Loucy (cell line): ENCODE measurements around the gene SCAPER.

Source experiments
- CTCF ChIP-seq: fragments of 200-600 bp; sonication (generic); conservative IDR thresholded peaks from 2 replicates; pipeline ENCODE4 v1.5.1; 2014; ENCODE audit warnings: mild to moderate bottlenecking, antibody characterized with exemption, low read length
- EZH2phosphoT487 ChIP-seq: fragments of 200-600 bp; IDR thresholded peaks from 2 replicates; pipeline ENCODE4 v1.6.1; 2018; ENCODE audit warnings: antibody characterized with exemption, mild to moderate bottlenecking, moderate library complexity, borderline replicate concordance

- no peak for TF ChIP-seq CTCF
- TF ChIP-seq EZH2phosphoT487, result no peak
These were observed 236.2 kb downstream of the SCAPER start for GRCh38 chr15:76668900-76669299.
